Panc1 (cell line): ENCODE measurements around the gene ARHGEF5. TPM values are rescaled to one million over a fixed set of nuclear protein-coding genes. Genes with fewer than 3 reads are reported as not detected.

Source experiments
- ATAC-seq: fragments of 200-7000 bp; cut with Tn5 transposase; 2 replicates; pipeline ENCODE4 v1.9.1; 2020; ENCODE audit warnings: mild to moderate bottlenecking, moderate library complexity
- BruUV-seq: library from RNA; stranded (reverse); fragments of 400-500 nt; replicated peaks from 2 replicates; lab custom pipeline; 2021; lab: Mats Ljungman, UMichigan
- CTCF ChIA-PET: fragments of 300-600 bp; sonication (Branson Sonifier 250); formaldehyde crosslinking; loops from one replicate; lab custom pipeline; 2022; ENCODE audit warnings: antibody characterized with exemption; lab: Charles Lee
- POLR2A ChIA-PET: fragments of 300-600 bp; sonication (Branson Sonifier 250); formaldehyde crosslinking; loops from one replicate; lab custom pipeline; 2022; ENCODE audit warnings: antibody characterized with exemption; lab: Charles Lee
- DNase-seq: peaks from one replicate; pipeline ENCODE4 v3.0.0-alpha.2; 2010; ENCODE audit warnings: low read depth, low spot score
- H3K27ac ChIP-seq: 2 replicates; pipeline ENCODE4 v1.5.1; 2011; ENCODE audit warnings: mild to moderate bottlenecking, low read length, inconsistent platforms
- H3K27me3 ChIP-seq: fragments of 200-500 bp; sonication (Bioruptor generic); 2 replicates; pipeline ENCODE4 v1.6.0; 2014; ENCODE audit warnings: low read length, inconsistent platforms; ENCODE audit not compliant: control insufficient read depth, insufficient read depth
- H3K36me3 ChIP-seq: fragments of 200-500 bp; sonication (Bioruptor generic); 2 replicates; pipeline ENCODE4 v1.5.1; 2014; ENCODE audit warnings: inconsistent platforms, mild to moderate bottlenecking, low read length, moderate library complexity; ENCODE audit not compliant: control insufficient read depth, insufficient read depth
- H3K4me1 ChIP-seq: 2 replicates; pipeline ENCODE4 v1.5.1; 2011; ENCODE audit warnings: inconsistent platforms, mild to moderate bottlenecking, low read length, moderate library complexity; ENCODE audit not compliant: control insufficient read depth, insufficient read depth
- H3K4me3 ChIP-seq, 2 experiments: 2 replicates each; pipeline ENCODE4 v1.5.1; 2011 to 2012; ENCODE audit warnings: low read depth in 2 of 2, low read length in 2 of 2, mild to moderate bottlenecking in 2 of 2, inconsistent platforms in 1 of 2, moderate library complexity in 1 of 2
- H3K9me3 ChIP-seq: fragments of 200-500 bp; sonication (Bioruptor generic); 2 replicates; pipeline ENCODE4 v1.5.1; 2014; ENCODE audit warnings: low read depth, mild to moderate bottlenecking, inconsistent platforms, low read length, moderate library complexity; ENCODE audit not compliant: control insufficient read depth, insufficient read depth
- CTCF ChIP-seq: fragments of 450-650 bp; IDR thresholded peaks from 2 replicates; pipeline ENCODE4 v1.5.1; 2017; ENCODE audit warnings: mild to moderate bottlenecking
- POLR2AphosphoS5 ChIP-seq: IDR thresholded peaks from 2 replicates; pipeline ENCODE4 v1.6.1; 2012; ENCODE audit warnings: mild to moderate bottlenecking, low read depth, low read length, moderate library complexity
- REST ChIP-seq, 2 experiments: IDR thresholded peaks; 2 replicates each; pipeline ENCODE4 v1.6.1; 2011 to 2012; ENCODE audit warnings: low read depth in 2 of 2, control low read depth in 1 of 2, low read length in 1 of 2, mild to moderate bottlenecking in 1 of 2, moderate library complexity in 1 of 2; ENCODE audit not compliant: insufficient read depth in 1 of 2
- SIN3A ChIP-seq: IDR thresholded peaks from 2 replicates; pipeline ENCODE4 v1.6.1; 2012; ENCODE audit warnings: low read depth, mild to moderate bottlenecking, low read length, moderate library complexity, borderline replicate concordance; ENCODE audit not compliant: insufficient read depth
- TCF7L2 ChIP-seq: IDR thresholded peaks from 2 replicates; pipeline ENCODE4 v1.6.1; 2011; ENCODE audit warnings: mild to moderate bottlenecking, low read depth, low read length, inconsistent platforms
- in situ Hi-C: cut with HindIII; loops from 2 replicates; pipeline ENCODE4 v1.10.0; 2016; ENCODE audit warnings: low sequenced_read_pairs, low pct_unique_long_range_greater_than_20kb
- intact Hi-C: fragments of 100-400 bp; cut with micrococcal nuclease; formaldehyde crosslinking; loops from one replicate; pipeline ENCODE4 v1.10.0; 2022; ENCODE audit not compliant: unreplicated experiment
- total RNA-seq: library from RNA; stranded (reverse); gene quantifications from one replicate; pipeline ENCODE4 v1.2.1, GENCODE V29; 2021; ENCODE audit not compliant: unreplicated experiment

The ARHGEF5 gene
- total RNA-seq, 1 experiment from 2014 or later = 37.1 TPM

GRCh38 chr7:144386741-144387140 lies 31.5 kb downstream of the ARHGEF5 start:
- H3K4me1 ChIP-seq = peaks cover 24% of the 10 kb centered on the region
- ChIA-PET CTCF (no interaction called here), POLR2A (no interaction called here)
- H3K27ac ChIP-seq = no peak overlapping the region
- in situ Hi-C loops = no loop called here
- no peaks in the 10 kb centered on the region for H3K27me3 ChIP-seq
- no TSS peak for BruUV-seq
- no peaks in the 10 kb centered on the region for H3K36me3 ChIP-seq
- ATAC-seq (no peak), DNase-seq (no peak)
- H3K9me3 ChIP-seq = no peaks in the 10 kb centered on the region
- no peak overlapping the region for H3K4me3 ChIP-seq
- intact Hi-C loops = no loop called here
- no peak for TF ChIP-seq CTCF
- no peak for TF ChIP-seq POLR2AphosphoS5
- TF ChIP-seq SIN3A = no peak
- TF ChIP-seq TCF7L2 = no peak
- no peak for TF ChIP-seq REST (IDR thresholded peaks at IDR 0.05; ENCODE audit: insufficient read depth in 1 of 2, low read depth in 2 of 2, low read length in 1 of 2)

GRCh38 chr7:144388950-144389349 lies 33.7 kb downstream of the ARHGEF5 start:
- CTCF ChIA-PET = no interaction called here

More at GRCh38 chr7:144388950-144389349, 33.7 kb downstream of the ARHGEF5 start:
- TF ChIP-seq TCF7L2 (no peak), REST (IDR thresholded peaks at IDR 0.05; ENCODE audit: insufficient read depth in 1 of 2, low read depth in 2 of 2, low read length in 1 of 2) (no peak), CTCF (no peak), POLR2AphosphoS5 (no peak), SIN3A (no peak)
- DNase-seq (no peak), ATAC-seq (no peak)
- intact Hi-C loops = no loop called here
- Histone ChIP-seq H3K4me3 (no peak overlapping the region), H3K27ac (no peak overlapping the region), H3K9me3 (no peaks in the 10 kb centered on the region), H3K27me3 (no peaks in the 10 kb centered on the region), H3K4me1 (peaks cover 19% of the 10 kb centered on the region), H3K36me3 (no peaks in the 10 kb centered on the region)
- in situ Hi-C loops = no loop called here
- POLR2A ChIA-PET = no interaction called here
- BruUV-seq = no TSS peak
